ENCODE results near the gene CPNE5. TPM values are rescaled to one million over a fixed set of nuclear protein-coding genes. Genes with fewer than 3 reads are reported as not detected.
A peak's percentile ranks its signal among the peaks of the same experiment; 100 is the strongest.

CPNE5 gene
- total and polyA plus RNA-seq, 4 donors, result 0.93 to 5.2 (median 3.8) TPM

DNA sequence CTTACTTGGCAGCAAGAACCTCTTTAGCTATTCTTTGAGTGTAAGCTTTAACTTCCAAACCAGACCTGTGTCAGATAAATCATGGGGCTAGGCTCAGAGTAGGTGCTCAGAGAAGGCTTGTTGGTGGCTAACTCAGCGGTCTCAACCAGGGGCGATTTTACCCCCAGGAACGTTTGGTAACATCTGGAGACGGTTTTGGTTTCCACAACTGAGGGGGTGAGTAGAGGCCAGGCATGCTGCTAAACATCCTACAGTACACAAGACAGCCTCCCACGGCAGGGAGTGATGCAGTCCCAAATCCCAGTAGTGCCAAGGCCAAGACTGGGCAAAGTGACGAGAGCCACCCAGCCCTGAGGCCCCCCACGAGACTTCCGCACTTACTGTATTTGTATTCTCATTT, 82.5 kb downstream of the CPNE5 start:
- H3K4me1 ChIP-seq (ENCODE audit: control insufficient read depth in 5 of 5, insufficient read depth in 5 of 5, low read length in 5 of 5), result peaks cover 0 to 3% (median 0%) of the 10 kb centered on the region in 5 donors
- H3K9me3 ChIP-seq (ENCODE audit: control insufficient read depth in 4 of 4, insufficient read depth in 3 of 4, low read length in 3 of 4), result no peaks in the 10 kb centered on the region
- no peaks in the 10 kb centered on the region for H3K36me3 ChIP-seq (ENCODE audit: control insufficient read depth in 4 of 4, insufficient read depth in 4 of 4, low read length in 4 of 4)
- no peak overlapping the region for H3K4me3 ChIP-seq
- no peak overlapping the region for H3K27ac ChIP-seq (ENCODE audit: low read depth in 1 of 2, low read length in 1 of 2)
- H3K9ac ChIP-seq (ENCODE audit: insufficient read depth in 1 of 2, low read length in 2 of 2), result no peak overlapping the region
- H3K27me3 ChIP-seq (ENCODE audit: control insufficient read depth in 3 of 3, insufficient read depth in 3 of 3, low read length in 2 of 3), result no peaks in the 10 kb centered on the region
- TF ChIP-seq CTCF (IDR thresholded peaks at IDR 0.05; ENCODE audit: control extremely low read depth, extremely low read depth), result no peak
- 82 to 87% methylated on average over 8 of the region's 8 CpGs for WGBS, 2 donors
- no peak for ATAC-seq (ENCODE audit: insufficient read depth, low FRiP score)
- DNase-seq, result no peak

GRCh38 chr6:36755435-36756348, 83.6 kb downstream of the CPNE5 start:
- Histone ChIP-seq H3K9ac (ENCODE audit: insufficient read depth in 1 of 2, low read length in 2 of 2) (no peak overlapping the region), H3K4me1 (ENCODE audit: control insufficient read depth in 5 of 5, insufficient read depth in 5 of 5, low read length in 5 of 5) (peaks cover 0 to 3% (median 0%) of the 10 kb centered on the region in 5 donors), H3K27ac (ENCODE audit: low read depth in 1 of 2, low read length in 1 of 2) (no peak overlapping the region), H3K36me3 (ENCODE audit: control insufficient read depth in 4 of 4, insufficient read depth in 4 of 4, low read length in 4 of 4) (no peaks in the 10 kb centered on the region), H3K9me3 (ENCODE audit: control insufficient read depth in 4 of 4, insufficient read depth in 3 of 4, low read length in 3 of 4) (no peaks in the 10 kb centered on the region), H3K27me3 (ENCODE audit: control insufficient read depth in 3 of 3, insufficient read depth in 3 of 3, low read length in 2 of 3) (no peaks in the 10 kb centered on the region), H3K4me3 (no peak overlapping the region)
- TF ChIP-seq CTCF (IDR thresholded peaks at IDR 0.05; ENCODE audit: control extremely low read depth, extremely low read depth), result no peak
- ATAC-seq (ENCODE audit: insufficient read depth, low FRiP score) (peak; percentile 40), DNase-seq (no peak)
- 53 to 55% methylated on average over 19 of the region's 19 CpGs for WGBS, 2 donors

DNA sequence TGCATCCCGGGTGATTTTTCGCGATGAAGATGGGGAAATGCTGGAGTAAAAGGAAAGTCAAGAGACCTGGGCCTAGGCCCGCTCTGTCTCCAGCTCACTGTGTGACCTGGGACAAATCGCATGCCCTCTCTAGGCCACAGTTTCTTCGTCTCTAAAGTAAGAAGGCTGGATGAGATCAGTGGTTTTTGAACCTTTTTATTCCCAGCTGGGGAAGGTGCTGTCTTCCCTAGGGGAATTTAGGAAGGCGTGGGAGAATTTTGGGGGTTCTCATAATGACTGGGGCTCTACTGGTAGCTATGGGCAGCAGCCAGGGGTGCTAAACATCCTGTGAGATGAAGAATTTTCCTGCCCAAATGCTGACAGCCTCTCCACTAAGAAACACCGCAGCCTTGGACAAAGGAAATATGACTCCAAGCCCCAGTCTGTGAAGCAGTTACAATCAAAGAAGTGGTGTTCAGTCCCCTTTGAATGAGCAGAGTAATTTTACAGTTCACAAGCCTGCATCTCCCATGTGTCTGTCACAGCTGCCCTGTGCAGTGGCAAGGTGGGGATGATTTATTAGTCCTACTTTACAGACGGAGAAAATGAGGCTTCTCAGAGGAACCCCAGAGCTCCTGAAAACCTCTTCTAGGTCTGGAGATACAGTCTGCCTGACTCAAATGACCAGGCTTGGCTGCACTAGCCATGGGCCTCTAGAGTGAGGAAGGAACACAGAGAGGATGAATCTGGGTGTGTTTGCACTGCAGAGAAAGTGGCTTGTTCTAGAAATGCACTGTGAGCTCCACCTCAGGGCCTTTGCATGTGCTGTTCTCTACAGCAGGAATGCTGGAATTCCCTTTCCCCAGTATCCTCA, 84.4 kb downstream of the CPNE5 start:
- Histone ChIP-seq H3K9ac (ENCODE audit: insufficient read depth in 1 of 2, low read length in 2 of 2) (no peak overlapping the region), H3K9me3 (ENCODE audit: control insufficient read depth in 4 of 4, insufficient read depth in 3 of 4, low read length in 3 of 4) (peaks cover 0 to 6% (median 0%) of the 10 kb centered on the region in 4 donors), H3K4me1 (ENCODE audit: control insufficient read depth in 5 of 5, insufficient read depth in 5 of 5, low read length in 5 of 5) (peaks cover 0 to 3% (median 0%) of the 10 kb centered on the region in 5 donors), H3K27me3 (ENCODE audit: control insufficient read depth in 3 of 3, insufficient read depth in 3 of 3, low read length in 2 of 3) (no peaks in the 10 kb centered on the region), H3K27ac (ENCODE audit: low read depth in 1 of 2, low read length in 1 of 2) (no peak overlapping the region), H3K4me3 (no peak overlapping the region), H3K36me3 (ENCODE audit: control insufficient read depth in 4 of 4, insufficient read depth in 4 of 4, low read length in 4 of 4) (no peaks in the 10 kb centered on the region)
- TF ChIP-seq CTCF (IDR thresholded peaks at IDR 0.05; ENCODE audit: control extremely low read depth, extremely low read depth), result no peak
- whole genome bisulfite sequencing, 2 donors, result 93 to 95% methylated on average over 9 of the region's 9 CpGs
- DNase-seq, result no peak
- no peak for ATAC-seq (ENCODE audit: insufficient read depth, low FRiP score)

Data from lung (tissue), 12 donors.